Body of pancreas (tissue), 4 donors: ENCODE results near the gene TBX2. TPM values are rescaled to one million over a fixed set of nuclear protein-coding genes. Genes with fewer than 3 reads are reported as not detected.

Source experiments
- ATAC-seq: fragments of 150-250 bp; one replicate; pipeline ENCODE4 v1.9.1; 2016
- DNase-seq, 4 donors: peaks; one replicate each; pipeline ENCODE4 v3.0.0-alpha.2; 2019
- H3K27ac ChIP-seq, 4 donors: fragments of 200-600 bp; sonication (generic); 1 replicate in 3 of 4; 2 replicates in 1 of 4; pipeline versions ENCODE4 v1.5.1 to v1.6.1; 2016 to 2019; ENCODE audit warnings: mild to moderate bottlenecking in 1 of 4, mixed read lengths in 1 of 4, moderate library complexity in 1 of 4
- H3K27me3 ChIP-seq, 2 donors: fragments of 200-600 bp; sonication (generic); one replicate each; pipeline ENCODE4 v1.6.0; 2016; ENCODE audit warnings: mild to moderate bottlenecking in 1 of 2
- H3K36me3 ChIP-seq, 2 donors: fragments of 200-600 bp; sonication (generic); replicated peaks in 1 of 2; 2 replicates each; pipeline ENCODE4 v1.5.1; 2016; ENCODE audit warnings: low read depth in 2 of 2; ENCODE audit not compliant: insufficient read depth in 1 of 2
- H3K4me1 ChIP-seq: fragments of 200-600 bp; sonication (generic); one replicate; pipeline ENCODE4 v1.6.0; 2016
- H3K4me3 ChIP-seq, 2 donors: fragments of 200-600 bp; sonication (generic); 1 replicate in 1 of 2; 2 replicates in 1 of 2; pipeline ENCODE4 v1.5.1; 2016 to 2019
- H3K9me3 ChIP-seq, 3 donors: fragments of 200-600 bp; sonication (generic); 1 replicate in 2 of 3; 2 replicates in 1 of 3; pipeline ENCODE4 v1.5.1; 2016
- CTCF ChIP-seq, 7 experiments: fragments of 450-650 bp in 4 of 7; fragments of 200-600 bp in 3 of 7; sonication (generic) in 3 of 7; IDR thresholded peaks; one replicate each; pipeline ENCODE4 v1.5.1; 2016 to 2019; ENCODE audit warnings: antibody characterized with exemption in 7 of 7
- POLR2A ChIP-seq, 3 donors: fragments of 450-650 bp; IDR thresholded peaks; one replicate each; pipeline ENCODE4 v1.6.1; 2016; ENCODE audit warnings: antibody characterized with exemption in 3 of 3, mild to moderate bottlenecking in 2 of 3
- WGBS, 2 donors: methylation state at CpG; one replicate each; pipeline ENCODE4 v1.1.5; 2017; 5-methylcytosine and 5-hydroxymethylcytosine counted together
- intact Hi-C: fragments of 100-400 bp; cut with DNase I; formaldehyde crosslinking; loops from one replicate; pipeline ENCODE4 v1.15.1; 2023
- total RNA-seq, 2 donors: library from RNA; depleted of rRNA; stranded (reverse); fragments of >200 nt; gene quantifications; one replicate each; pipeline ENCODE4 v1.1.0, GENCODE V29; 2016

Gene TBX2
- total RNA-seq, 2 donors from 2014 or later, result 4.9 to 6.9 TPM

GRCh38 chr17:61423967-61424649 is 24.5 kb downstream of the TBX2 start:
- DNase-seq (no peak), ATAC-seq (no peak)
- no peak for TF ChIP-seq CTCF (IDR thresholded peaks at IDR 0.05)
- no peak for TF ChIP-seq POLR2A (IDR thresholded peaks at IDR 0.05)
- Histone ChIP-seq H3K4me1 (no peaks in the 10 kb centered on the region), H3K4me3 (no peak overlapping the region), H3K9me3 (no peaks in the 10 kb centered on the region), H3K27ac (no peak overlapping the region), H3K27me3 (no peaks in the 10 kb centered on the region), H3K36me3 (no peaks in the 10 kb centered on the region)
- intact Hi-C loops, result no loop called here
- WGBS, 2 donors, result 73 to 80% methylated on average over 10 of the region's 10 CpGs

- Histone ChIP-seq H3K27ac (no peak overlapping the region), H3K27me3 (no peaks in the 10 kb centered on the region), H3K9me3 (no peaks in the 10 kb centered on the region), H3K4me3 (no peak overlapping the region), H3K4me1 (no peaks in the 10 kb centered on the region), H3K36me3 (no peaks in the 10 kb centered on the region)
- TF ChIP-seq POLR2A (IDR thresholded peaks at IDR 0.05) (no peak), CTCF (IDR thresholded peaks at IDR 0.05) (no peak)
- DNase-seq, result no peak
- 56% methylated on average over 11 of the region's 11 CpGs for WGBS, 2 donors
- intact Hi-C loops, result no loop called here
- ATAC-seq, result no peak
These were observed 26.2 kb downstream of the TBX2 start for GRCh38 chr17:61425682-61426481.

DNA sequence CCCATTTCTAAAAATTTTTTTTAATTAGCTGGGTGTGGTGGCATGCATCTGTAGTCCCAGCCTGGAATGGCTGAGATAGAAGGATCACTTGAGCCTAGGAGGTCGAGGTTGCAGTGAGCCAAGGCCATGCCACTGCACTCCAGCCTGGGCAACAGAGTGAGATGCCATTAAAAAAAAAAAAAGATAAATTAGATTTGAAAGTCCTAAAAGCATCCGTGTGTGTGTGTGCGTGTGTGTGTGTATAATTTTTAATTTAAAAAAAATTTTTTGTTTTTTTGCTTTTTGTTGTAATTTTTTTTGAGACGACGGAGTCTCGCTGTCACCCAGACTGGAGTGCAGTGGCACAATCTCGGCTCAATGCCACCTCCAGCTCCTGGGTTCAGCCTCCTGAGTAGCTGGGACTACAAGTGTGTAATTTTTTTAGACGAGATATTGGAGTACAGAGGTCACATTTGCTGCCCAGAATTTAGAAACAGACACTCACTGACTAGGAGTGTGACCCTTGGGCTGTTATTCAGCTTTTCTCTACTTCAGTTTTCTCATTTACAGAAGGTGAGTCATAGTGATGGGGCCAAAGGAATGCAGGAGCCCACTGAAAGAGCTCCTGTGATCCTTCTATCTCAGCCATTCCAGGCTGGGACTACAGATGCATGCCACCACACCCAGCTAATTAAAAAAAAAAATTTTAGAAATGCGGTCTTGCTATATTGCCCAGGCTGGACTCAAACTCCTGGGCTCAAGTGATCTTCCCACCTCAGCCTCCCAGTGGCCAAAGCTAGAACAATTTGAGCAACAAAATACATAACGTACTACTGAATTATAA is 27.1 kb downstream of the TBX2 start:
- Histone ChIP-seq H3K36me3 (no peaks in the 10 kb centered on the region), H3K27me3 (no peaks in the 10 kb centered on the region), H3K9me3 (no peaks in the 10 kb centered on the region), H3K4me3 (no peak overlapping the region), H3K4me1 (no peaks in the 10 kb centered on the region), H3K27ac (no peak overlapping the region)
- no peak for ATAC-seq
- DNase-seq, result no peak
- TF ChIP-seq CTCF (IDR thresholded peaks at IDR 0.05) (no peak), POLR2A (IDR thresholded peaks at IDR 0.05) (no peak)
- intact Hi-C loops, result no loop called here
- WGBS, 2 donors, result 71 to 75% methylated on average over 10 of the region's 10 CpGs

- intact Hi-C loops, result no loop called here
- DNase-seq (no peak), ATAC-seq (no peak)
- no peak overlapping the region for H3K4me3 ChIP-seq
- no peak for TF ChIP-seq CTCF (IDR thresholded peaks at IDR 0.05)
- no peak for TF ChIP-seq POLR2A (IDR thresholded peaks at IDR 0.05)
- H3K27me3 ChIP-seq, result no peaks in the 10 kb centered on the region
- no peaks in the 10 kb centered on the region for H3K36me3 ChIP-seq
- H3K4me1 ChIP-seq, result no peaks in the 10 kb centered on the region
- no peaks in the 10 kb centered on the region for H3K9me3 ChIP-seq
- no peak overlapping the region for H3K27ac ChIP-seq
These were observed 27.9 kb downstream of the TBX2 start for GRCh38 chr17:61427567-61427966.
